Osteoblast (primary cell): ENCODE measurements around the gene CCDC175. TPM values are rescaled to one million over a fixed set of nuclear protein-coding genes. Genes with fewer than 3 reads are reported as not detected.
A peak's percentile ranks its signal among the peaks of the same experiment; 100 is the strongest.

ENCODE experiments used
- DNase-seq: peaks from one replicate; pipeline ENCODE4 v3.0.0; 2011; ENCODE audit warnings: low spot score, mixed read lengths; ENCODE audit not compliant: insufficient read length; ENCODE audit errors: missing footprints
- H2AFZ ChIP-seq: 2 replicates; pipeline ENCODE4 v1.6.0; 2011; ENCODE audit warnings: mild to moderate bottlenecking, low read length
- H3K27ac ChIP-seq: 2 replicates; pipeline ENCODE4 v1.5.1; 2011; ENCODE audit warnings: mild to moderate bottlenecking, low read depth, low read length, moderate library complexity
- H3K27me3 ChIP-seq: 2 replicates; pipeline ENCODE4 v1.6.0; 2012; ENCODE audit warnings: mild to moderate bottlenecking, control low read depth, inconsistent platforms, low read length, moderate library complexity; ENCODE audit not compliant: insufficient read depth
- H3K36me3 ChIP-seq: 2 replicates; pipeline ENCODE4 v1.5.1; 2011; ENCODE audit warnings: mild to moderate bottlenecking, low read length, control low read depth, moderate library complexity; ENCODE audit not compliant: insufficient read depth
- H3K4me1 ChIP-seq: 2 replicates; pipeline ENCODE4 v1.5.1; 2011; ENCODE audit warnings: mild to moderate bottlenecking, low read length, control low read depth, moderate library complexity; ENCODE audit not compliant: insufficient read depth
- H3K4me2 ChIP-seq: 2 replicates; pipeline ENCODE4 v1.6.0; 2011; ENCODE audit warnings: mild to moderate bottlenecking, low read length; ENCODE audit not compliant: insufficient read depth
- H3K4me3 ChIP-seq: fragments of 200-600 bp; sonication (generic); 3 replicates; pipeline ENCODE4 v1.5.1; 2012; ENCODE audit warnings: mild to moderate bottlenecking, low read length, inconsistent platforms; ENCODE audit not compliant: insufficient read depth
- H3K79me2 ChIP-seq: 2 replicates; pipeline ENCODE4 v1.6.0; 2012; ENCODE audit warnings: mild to moderate bottlenecking, low read length, control low read depth, inconsistent platforms; ENCODE audit not compliant: insufficient read depth
- H3K9me3 ChIP-seq: 2 replicates; pipeline ENCODE4 v1.5.1; 2011; ENCODE audit warnings: low read depth, low read length, control low read depth
- H4K20me1 ChIP-seq: 2 replicates; pipeline ENCODE4 v1.6.0; 2012; ENCODE audit warnings: mild to moderate bottlenecking, low read length, control low read depth; ENCODE audit not compliant: insufficient read depth
- CTCF ChIP-seq: IDR thresholded peaks from 2 replicates; pipeline ENCODE4 v1.5.1; 2011; ENCODE audit warnings: mild to moderate bottlenecking, low read depth, low read length, moderate library complexity; ENCODE audit errors: extremely low read depth
- total RNA-seq: library from RNA; depleted of rRNA; stranded (reverse); fragments of >200 nt; gene quantifications from 2 replicates; pipeline ENCODE4 v1.2.3, GENCODE V29; 2012

Gene CCDC175
- total RNA-seq, 1 donor: not detected

GRCh38 chr14:59580911-59581310, 4.3 kb upstream of the CCDC175 start:
- Histone ChIP-seq H3K27me3 (peaks cover 9% of the 10 kb centered on the region), H3K4me3 (no peak overlapping the region), H3K4me2 (no peak overlapping the region), H3K9me3 (no peaks in the 10 kb centered on the region), H2AFZ (no peak overlapping the region), H3K36me3 (no peaks in the 10 kb centered on the region), H3K27ac (no peak overlapping the region), H4K20me1 (no peaks in the 10 kb centered on the region), H3K79me2 (no peaks in the 10 kb centered on the region), H3K4me1 (peaks cover 4% of the 10 kb centered on the region)
- DNase-seq: no peak
- TF ChIP-seq CTCF: no peak

- no peaks in the 10 kb centered on the region for H3K36me3 ChIP-seq
- no peaks in the 10 kb centered on the region for H4K20me1 ChIP-seq
- no peaks in the 10 kb centered on the region for H3K4me1 ChIP-seq
- peak; percentile 9 for TF ChIP-seq CTCF
- no peak overlapping the region for H3K4me2 ChIP-seq
- H2AFZ ChIP-seq: no peak overlapping the region
- H3K79me2 ChIP-seq: no peaks in the 10 kb centered on the region
- H3K27ac ChIP-seq: no peak overlapping the region
- no peak for DNase-seq
- no peak overlapping the region for H3K4me3 ChIP-seq
- H3K27me3 ChIP-seq: peaks cover 2% of the 10 kb centered on the region
- no peaks in the 10 kb centered on the region for H3K9me3 ChIP-seq
Measured at GRCh38 chr14:59570122-59570521, 6.5 kb downstream of the CCDC175 start.

- Histone ChIP-seq H3K36me3 (no peaks in the 10 kb centered on the region), H3K4me2 (no peak overlapping the region), H2AFZ (no peak overlapping the region), H3K9me3 (no peaks in the 10 kb centered on the region), H3K27ac (no peak overlapping the region), H3K4me1 (no peaks in the 10 kb centered on the region), H4K20me1 (no peaks in the 10 kb centered on the region), H3K27me3 (peaks cover 2% of the 10 kb centered on the region), H3K4me3 (no peak overlapping the region), H3K79me2 (no peaks in the 10 kb centered on the region)
- no peak for TF ChIP-seq CTCF
- DNase-seq: no peak
Measured at GRCh38 chr14:59566725-59567124, 9.9 kb downstream of the CCDC175 start.

GRCh38 chr14:59566296-59566695, 10.3 kb downstream of the CCDC175 start:
- DNase-seq: no peak
- Histone ChIP-seq H3K79me2 (no peaks in the 10 kb centered on the region), H3K27me3 (peaks cover 2% of the 10 kb centered on the region), H3K4me3 (no peak overlapping the region), H3K4me2 (no peak overlapping the region), H3K36me3 (no peaks in the 10 kb centered on the region), H3K4me1 (no peaks in the 10 kb centered on the region), H3K27ac (no peak overlapping the region), H3K9me3 (no peaks in the 10 kb centered on the region), H4K20me1 (no peaks in the 10 kb centered on the region), H2AFZ (no peak overlapping the region)
- TF ChIP-seq CTCF: no peak
